ENCODE results near the gene MTHFD1L.

MTHFD1L gene

GRCh38 chr6:150915131-150915879 is 49.8 kb downstream of the MTHFD1L start:
- no peak overlapping the region for H3K27ac ChIP-seq
- TF ChIP-seq CTCF (conservative IDR thresholded peaks at IDR 0.05) (no peak), ZFX (IDR thresholded peaks at IDR 0.05) (no peak)

- TF ChIP-seq CTCF (conservative IDR thresholded peaks at IDR 0.05) (no peak), ZFX (IDR thresholded peaks at IDR 0.05) (no peak)
- no peak overlapping the region for H3K27ac ChIP-seq
These were observed 50.4 kb downstream of the MTHFD1L start for GRCh38 chr6:150915880-150916265.

- TF ChIP-seq CTCF (conservative IDR thresholded peaks at IDR 0.05) (no peak), ZFX (IDR thresholded peaks at IDR 0.05) (no peak)
- no peak overlapping the region for H3K27ac ChIP-seq
These were observed 54.4 kb downstream of the MTHFD1L start for GRCh38 chr6:150919938-150920337.

- TF ChIP-seq ZFX (IDR thresholded peaks at IDR 0.05) (no peak), CTCF (conservative IDR thresholded peaks at IDR 0.05) (no peak)
- no peak overlapping the region for H3K27ac ChIP-seq
These were observed 56.6 kb downstream of the MTHFD1L start for GRCh38 chr6:150922137-150922536.

GRCh38 chr6:150924808-150925589 is 59.5 kb downstream of the MTHFD1L start:
- H3K27ac ChIP-seq = no peak overlapping the region
- TF ChIP-seq ZFX (IDR thresholded peaks at IDR 0.05) (no peak), CTCF (conservative IDR thresholded peaks at IDR 0.05) (no peak)

GRCh38 chr6:150925590-150925928 is 60.1 kb downstream of the MTHFD1L start:
- H3K27ac ChIP-seq = no peak overlapping the region
- no peak for TF ChIP-seq CTCF (conservative IDR thresholded peaks at IDR 0.05)
- TF ChIP-seq ZFX (IDR thresholded peaks at IDR 0.05) = no peak

GRCh38 chr6:150925976-150926375 is 60.5 kb downstream of the MTHFD1L start:
- no peak overlapping the region for H3K27ac ChIP-seq
- TF ChIP-seq ZFX (IDR thresholded peaks at IDR 0.05) (no peak), CTCF (conservative IDR thresholded peaks at IDR 0.05) (no peak)

Data from C4-2B (cell line).